HFF-Myc (cell line): Measurements from ENCODE around the gene SIGLEC5.

Source experiments
- DNase-seq: peaks from one replicate; pipeline ENCODE4 v3.0.0-alpha.2; 2011; ENCODE audit warnings: low read depth; ENCODE audit errors: extremely low read depth
- H3K4me3 ChIP-seq: replicated peaks from 2 replicates; pipeline ENCODE4 v1.5.1; 2011; ENCODE audit warnings: low read depth, mild to moderate bottlenecking, control low read depth, low read length
- TF ChIP-seq, protein P1 (sequence below): IDR thresholded peaks from 2 replicates; pipeline ENCODE4 v1.5.1; 2012; ENCODE audit warnings: mild to moderate bottlenecking, low read depth, low read length, control low read depth; ENCODE audit errors: missing control alignments

SIGLEC5 gene

DNA sequence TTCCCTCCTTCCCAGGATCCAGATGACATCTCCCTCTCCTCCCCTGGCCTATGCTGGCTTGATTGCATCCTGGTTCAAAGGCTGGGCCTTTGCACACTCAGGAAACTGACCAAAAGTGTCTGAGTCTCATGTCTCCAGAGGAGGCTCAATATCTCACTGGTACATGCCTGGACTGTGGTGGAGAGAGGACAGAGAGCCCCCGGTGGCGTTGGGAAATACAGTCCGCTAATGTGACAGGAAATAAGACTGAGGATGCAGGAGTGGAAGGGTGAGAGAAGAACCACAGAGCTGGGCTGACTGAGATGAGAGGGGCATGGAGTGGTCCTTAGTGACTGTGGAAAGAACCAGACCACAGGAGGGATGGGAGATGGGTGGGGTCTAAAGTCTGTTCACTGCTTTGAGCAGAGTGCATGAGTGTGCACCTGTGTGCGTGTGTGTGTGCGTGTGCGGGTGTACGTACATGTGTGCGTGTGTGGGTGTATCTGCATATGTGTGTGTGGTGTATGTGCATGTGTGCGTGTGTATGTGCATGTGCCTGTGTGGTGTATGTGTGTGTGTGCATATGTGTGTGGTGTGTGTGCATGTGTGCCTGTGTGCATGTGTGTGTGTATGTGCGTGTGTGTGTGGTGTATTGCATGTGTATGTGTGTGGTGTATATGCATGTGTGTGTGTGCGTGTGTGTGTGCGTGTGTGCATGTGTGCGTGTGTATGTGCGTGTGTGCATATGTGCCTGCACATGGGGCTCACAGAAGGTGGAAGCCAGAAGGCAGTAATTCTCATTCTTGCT lies 1.9 kb downstream of the SIGLEC5 start:
- DNase-seq, result no peak
- TF ChIP-seq, protein P1, sequence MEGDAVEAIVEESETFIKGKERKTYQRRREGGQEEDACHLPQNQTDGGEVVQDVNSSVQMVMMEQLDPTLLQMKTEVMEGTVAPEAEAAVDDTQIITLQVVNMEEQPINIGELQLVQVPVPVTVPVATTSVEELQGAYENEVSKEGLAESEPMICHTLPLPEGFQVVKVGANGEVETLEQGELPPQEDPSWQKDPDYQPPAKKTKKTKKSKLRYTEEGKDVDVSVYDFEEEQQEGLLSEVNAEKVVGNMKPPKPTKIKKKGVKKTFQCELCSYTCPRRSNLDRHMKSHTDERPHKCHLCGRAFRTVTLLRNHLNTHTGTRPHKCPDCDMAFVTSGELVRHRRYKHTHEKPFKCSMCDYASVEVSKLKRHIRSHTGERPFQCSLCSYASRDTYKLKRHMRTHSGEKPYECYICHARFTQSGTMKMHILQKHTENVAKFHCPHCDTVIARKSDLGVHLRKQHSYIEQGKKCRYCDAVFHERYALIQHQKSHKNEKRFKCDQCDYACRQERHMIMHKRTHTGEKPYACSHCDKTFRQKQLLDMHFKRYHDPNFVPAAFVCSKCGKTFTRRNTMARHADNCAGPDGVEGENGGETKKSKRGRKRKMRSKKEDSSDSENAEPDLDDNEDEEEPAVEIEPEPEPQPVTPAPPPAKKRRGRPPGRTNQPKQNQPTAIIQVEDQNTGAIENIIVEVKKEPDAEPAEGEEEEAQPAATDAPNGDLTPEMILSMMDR, result no peak
- H3K4me3 ChIP-seq, result no peak overlapping the region

DNA sequence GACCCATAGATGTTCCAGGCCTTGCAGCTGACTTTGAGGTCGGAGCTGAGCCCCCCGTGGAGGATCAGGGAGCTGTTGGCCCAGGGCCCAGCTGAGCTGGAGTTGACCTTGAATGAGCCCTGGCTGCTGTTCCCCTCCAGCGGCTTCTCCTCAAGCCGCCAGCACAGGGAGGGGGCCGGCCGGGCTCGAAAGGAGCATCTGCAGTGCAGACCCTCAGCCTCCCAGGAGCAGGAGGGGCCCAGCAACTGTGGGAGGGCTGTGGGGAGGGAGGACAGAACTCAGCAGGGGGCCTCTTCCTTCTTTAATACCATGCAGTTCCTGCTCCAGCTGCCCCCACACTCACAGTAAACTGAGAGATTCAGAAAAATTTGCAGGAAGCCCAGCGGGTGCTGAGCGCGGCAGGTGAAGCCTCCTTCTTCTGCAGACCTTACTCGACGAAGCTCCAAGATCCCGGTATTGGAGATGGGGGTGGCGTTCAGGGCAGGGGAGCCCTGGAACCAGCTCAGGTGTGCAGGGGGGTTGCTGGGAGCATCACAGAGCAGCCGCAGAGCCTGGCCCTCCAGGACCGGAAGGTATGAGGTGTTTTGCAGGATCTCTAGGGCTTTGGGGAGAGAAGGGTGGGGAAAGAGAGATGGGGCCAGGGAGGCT lies 2.6 kb downstream of the SIGLEC5 start:
- DNase-seq, result no peak
- TF ChIP-seq, protein P1, result no peak
- H3K4me3 ChIP-seq, result no peak overlapping the region

DNA sequence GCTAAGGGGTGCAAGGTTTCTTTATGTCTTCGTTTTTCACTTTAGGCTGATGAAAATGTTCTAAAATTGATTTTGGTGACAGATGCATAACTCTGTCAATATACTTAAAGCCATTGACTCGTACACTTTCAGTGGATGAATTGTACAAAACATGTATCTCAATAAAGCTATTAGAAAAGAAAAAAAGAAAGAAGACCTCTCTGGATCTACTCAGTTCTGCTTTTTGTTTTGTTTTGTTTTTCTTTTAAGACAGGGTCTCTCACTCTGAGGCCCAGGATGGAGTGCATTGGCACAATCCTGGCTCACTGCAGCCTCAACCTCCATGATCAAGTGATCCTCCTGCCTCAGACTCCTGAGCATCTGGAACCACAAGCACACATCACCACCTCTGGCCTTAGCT lies 3.5 kb downstream of the SIGLEC5 start:
- no peak for DNase-seq
- no peak overlapping the region for H3K4me3 ChIP-seq
- TF ChIP-seq, protein P1, result no peak

DNA sequence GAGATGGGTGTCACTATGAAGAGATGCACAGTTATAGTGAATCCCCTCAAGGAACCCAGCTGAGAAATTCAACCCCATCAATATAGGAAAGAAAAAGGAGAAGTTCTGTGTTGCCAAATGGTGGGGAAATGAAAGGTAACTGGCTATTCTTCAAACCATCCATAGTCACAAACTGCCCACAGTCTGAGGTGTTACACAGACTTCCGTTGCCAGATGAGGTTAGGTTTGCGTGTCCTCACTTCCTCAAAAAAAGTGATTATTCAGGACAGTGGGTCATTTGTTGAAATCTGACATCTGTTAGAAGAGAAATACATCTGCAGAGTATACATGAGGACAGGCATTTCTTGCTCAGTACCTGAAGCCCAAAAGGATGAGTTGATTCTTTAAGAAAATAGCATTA lies 9.0 kb downstream of the SIGLEC5 start:
- TF ChIP-seq, protein P1, result no peak
- H3K4me3 ChIP-seq, result no peak overlapping the region
- DNase-seq, result no peak

DNA sequence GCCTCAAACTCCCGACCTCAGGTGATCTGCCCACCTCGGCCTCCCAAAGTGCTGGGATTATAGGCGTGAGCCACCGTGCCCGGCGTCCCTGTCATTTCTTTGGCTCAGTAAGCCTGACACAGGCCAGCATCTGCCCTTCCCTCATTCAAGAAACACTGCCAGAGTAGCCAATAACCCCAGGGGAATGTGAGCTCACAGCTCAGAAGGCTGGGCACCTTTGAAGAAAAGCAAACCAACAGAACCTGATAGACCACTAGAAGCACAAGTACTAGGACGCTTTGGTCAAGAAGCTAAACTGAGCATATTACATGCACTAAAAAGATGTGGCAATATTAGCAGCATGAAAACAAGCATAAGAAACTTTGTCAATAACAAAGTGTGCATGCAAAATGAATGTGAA lies 14.2 kb downstream of the SIGLEC5 start:
- H3K4me3 ChIP-seq, result no peak overlapping the region
- no peak for DNase-seq
- TF ChIP-seq, protein P1, result no peak

DNA sequence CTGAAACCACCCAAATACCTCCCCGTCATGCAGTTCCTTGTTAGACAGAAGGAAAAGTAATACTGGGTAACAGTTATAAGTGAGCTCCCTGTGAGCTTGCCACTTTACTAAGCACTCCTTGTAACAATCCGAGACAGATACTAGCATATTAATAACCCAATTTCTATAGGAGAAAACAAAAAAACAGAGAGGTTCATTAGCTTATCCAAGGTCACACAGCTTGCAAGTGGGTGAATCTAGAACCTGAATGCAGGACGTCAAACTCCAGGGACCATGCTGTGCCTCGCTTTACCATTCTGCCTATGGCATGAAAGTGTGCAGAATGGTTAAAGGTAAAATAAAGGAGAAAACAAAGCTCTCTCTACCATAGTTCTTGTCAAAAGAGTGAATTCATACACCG lies 15.4 kb downstream of the SIGLEC5 start:
- no peak for DNase-seq
- TF ChIP-seq, protein P1, result no peak
- no peak overlapping the region for H3K4me3 ChIP-seq
